ENCODE results near the gene SYNE2.

SYNE2 gene

GRCh38 chr14:63902375-63902976 lies 49.7 kb downstream of the SYNE2 start:
- no peak overlapping the region for H3K4me3 ChIP-seq (ENCODE audit: low read depth, low read length)
- DNase-seq (ENCODE audit: low read depth), result no peak
- TF ChIP-seq, protein P1, sequence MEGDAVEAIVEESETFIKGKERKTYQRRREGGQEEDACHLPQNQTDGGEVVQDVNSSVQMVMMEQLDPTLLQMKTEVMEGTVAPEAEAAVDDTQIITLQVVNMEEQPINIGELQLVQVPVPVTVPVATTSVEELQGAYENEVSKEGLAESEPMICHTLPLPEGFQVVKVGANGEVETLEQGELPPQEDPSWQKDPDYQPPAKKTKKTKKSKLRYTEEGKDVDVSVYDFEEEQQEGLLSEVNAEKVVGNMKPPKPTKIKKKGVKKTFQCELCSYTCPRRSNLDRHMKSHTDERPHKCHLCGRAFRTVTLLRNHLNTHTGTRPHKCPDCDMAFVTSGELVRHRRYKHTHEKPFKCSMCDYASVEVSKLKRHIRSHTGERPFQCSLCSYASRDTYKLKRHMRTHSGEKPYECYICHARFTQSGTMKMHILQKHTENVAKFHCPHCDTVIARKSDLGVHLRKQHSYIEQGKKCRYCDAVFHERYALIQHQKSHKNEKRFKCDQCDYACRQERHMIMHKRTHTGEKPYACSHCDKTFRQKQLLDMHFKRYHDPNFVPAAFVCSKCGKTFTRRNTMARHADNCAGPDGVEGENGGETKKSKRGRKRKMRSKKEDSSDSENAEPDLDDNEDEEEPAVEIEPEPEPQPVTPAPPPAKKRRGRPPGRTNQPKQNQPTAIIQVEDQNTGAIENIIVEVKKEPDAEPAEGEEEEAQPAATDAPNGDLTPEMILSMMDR (IDR thresholded peaks at IDR 0.05; ENCODE audit: control insufficient read depth, extremely low read depth, insufficient read depth), result no peak

DNA sequence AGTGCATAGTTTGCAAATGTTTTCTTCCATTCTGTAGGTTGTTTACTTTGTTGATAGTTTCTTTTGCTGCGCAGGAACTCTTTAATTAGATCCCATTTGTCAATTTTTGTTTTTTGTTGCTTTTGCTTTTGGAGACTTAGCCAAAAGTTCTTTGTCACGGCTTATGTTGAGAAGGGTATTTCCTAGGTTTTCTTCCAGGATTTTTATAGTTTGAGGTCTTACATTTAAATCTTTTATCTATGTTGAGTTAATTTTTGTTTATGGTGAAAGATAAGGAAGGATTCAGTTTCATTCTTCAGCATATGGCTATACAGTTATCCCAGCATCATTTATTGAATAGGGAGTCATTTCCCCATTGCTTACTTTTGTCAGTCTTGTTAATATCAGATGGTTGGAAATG lies 51.9 kb downstream of the SYNE2 start:
- TF ChIP-seq, protein P1 (IDR thresholded peaks at IDR 0.05; ENCODE audit: control insufficient read depth, extremely low read depth, insufficient read depth), result no peak
- no peak for DNase-seq (ENCODE audit: low read depth)
- H3K4me3 ChIP-seq (ENCODE audit: low read depth, low read length), result no peak overlapping the region

- H3K4me3 ChIP-seq (ENCODE audit: low read depth, low read length), result no peak overlapping the region
- TF ChIP-seq, protein P1 (IDR thresholded peaks at IDR 0.05; ENCODE audit: control insufficient read depth, extremely low read depth, insufficient read depth), result no peak
Observed at GRCh38 chr14:63905370-63905769, 52.6 kb downstream of the SYNE2 start.

GRCh38 chr14:63908667-63909264 lies 56.0 kb downstream of the SYNE2 start:
- no peak overlapping the region for H3K4me3 ChIP-seq (ENCODE audit: low read depth, low read length)
- no peak for DNase-seq (ENCODE audit: low read depth)

More at GRCh38 chr14:63905370-63905769, 52.6 kb downstream of the SYNE2 start:
- DNase-seq (ENCODE audit: low read depth), result no peak

DNA sequence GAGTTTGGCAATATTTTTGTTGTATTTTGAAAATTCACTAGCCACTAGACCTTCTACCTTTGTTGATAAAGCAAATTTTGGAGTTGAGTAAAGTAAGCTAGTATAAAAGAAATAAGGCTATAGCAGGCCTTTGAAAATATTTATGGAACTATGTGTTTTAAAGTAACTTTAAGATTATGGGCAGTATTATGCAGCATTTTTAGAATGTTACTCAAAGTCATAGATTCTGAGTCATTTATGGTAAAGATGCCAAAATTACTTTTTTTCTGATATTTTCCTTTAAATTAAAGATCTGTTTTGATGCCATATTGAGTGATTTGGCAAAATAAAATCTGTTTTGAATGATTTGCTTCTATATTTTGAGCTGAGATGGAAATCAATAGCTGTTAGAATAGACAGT lies 57.2 kb downstream of the SYNE2 start:
- no peak for DNase-seq (ENCODE audit: low read depth)
- TF ChIP-seq, protein P1 (IDR thresholded peaks at IDR 0.05; ENCODE audit: control insufficient read depth, extremely low read depth, insufficient read depth), result no peak
- no peak overlapping the region for H3K4me3 ChIP-seq (ENCODE audit: low read depth, low read length)

More at GRCh38 chr14:63908667-63909264, 56.0 kb downstream of the SYNE2 start:
- TF ChIP-seq, protein P1 (IDR thresholded peaks at IDR 0.05; ENCODE audit: control insufficient read depth, extremely low read depth, insufficient read depth), result no peak

DNA sequence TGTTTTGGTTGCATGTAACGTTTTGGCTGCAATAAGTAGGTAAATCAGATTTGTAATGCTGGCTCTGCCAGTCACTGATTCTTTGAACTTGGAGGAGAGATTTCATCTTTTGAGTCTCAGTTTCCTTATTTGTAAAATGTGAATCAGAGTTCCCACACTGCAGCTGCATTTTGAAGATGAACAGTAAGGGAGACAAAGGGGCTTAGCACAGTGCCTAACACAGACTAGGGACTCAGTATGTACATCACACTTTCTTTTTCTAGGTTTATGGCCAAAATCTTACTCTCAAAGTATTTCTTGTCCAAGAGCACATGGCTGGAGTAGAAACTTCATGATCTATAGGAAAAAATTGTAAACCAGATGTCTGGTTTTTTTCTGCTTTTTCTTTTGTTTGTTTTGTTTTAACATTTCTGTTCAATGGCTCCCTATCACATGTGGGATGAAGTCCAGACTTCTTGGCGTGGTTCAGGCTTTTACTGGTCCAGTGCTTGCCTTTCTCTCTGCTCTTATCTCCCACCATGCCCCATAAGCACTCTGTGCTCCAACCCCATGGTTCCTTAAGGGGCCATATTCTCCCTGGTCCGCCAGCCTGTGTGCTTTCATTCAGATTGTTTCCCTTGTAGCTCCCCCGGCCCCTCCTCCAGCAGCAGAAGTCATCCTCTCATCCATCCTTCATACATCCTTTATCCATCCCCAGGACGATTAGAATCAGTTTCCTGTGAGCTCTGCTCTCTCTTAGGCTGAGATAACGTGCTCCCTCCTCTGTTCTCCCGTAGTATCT lies 58.0 kb downstream of the SYNE2 start:
- no peak overlapping the region for H3K4me3 ChIP-seq (ENCODE audit: low read depth, low read length)
- no peak for DNase-seq (ENCODE audit: low read depth)

More for the DNA sequence above, 58.0 kb downstream of the SYNE2 start:
- TF ChIP-seq, protein P1 (IDR thresholded peaks at IDR 0.05; ENCODE audit: control insufficient read depth, extremely low read depth, insufficient read depth), result no peak
